Stimulated activated CD4-positive, alpha-beta T cell treated with anti-CD3 and anti-CD28 coated beads, Interleukin-4, amount 100 ng/mL, for 4 hours (primary cell): ENCODE results near the gene AHRR.
A peak's percentile ranks its signal among the peaks of the same experiment; 100 is the strongest.
"Not testable (repeated sequence)": the region's sequence is repeated elsewhere in the genome, so short reads cannot be mapped to it uniquely, and the experiment has no call there.

Source experiments
- DNase-seq, 2 experiments: peaks; one replicate each; pipeline ENCODE4 v3.0.0-alpha.2; 2020

The AHRR gene

GRCh38 chr5:321230-321725 is at the start of gene AHRR:
AHRR (plus strand) TSS chr5:321714; CDS start chr5:343903, 22,189 bp downstream.
- DNase-seq, result peak in 1 of 2 experiments; percentile 67

GRCh38 chr5:271828-272167 is 49.7 kb upstream of the AHRR start:
- DNase-seq, result not testable (repeated sequence)

- not testable (repeated sequence) for DNase-seq
These were observed 48.4 kb upstream of the AHRR start for GRCh38 chr5:273091-273490.

GRCh38 chr5:273491-273890 is 48.0 kb upstream of the AHRR start:
- not testable (repeated sequence) for DNase-seq

GRCh38 chr5:274346-274745 is 47.2 kb upstream of the AHRR start:
- not testable (repeated sequence) for DNase-seq

- no peak for DNase-seq
These were observed 42.9 kb upstream of the AHRR start for GRCh38 chr5:278646-279045.

- DNase-seq, result not testable (repeated sequence)
These were observed 42.4 kb upstream of the AHRR start for GRCh38 chr5:279051-279665.

- DNase-seq, result no peak
These were observed 35.4 kb upstream of the AHRR start for GRCh38 chr5:285991-286557.

GRCh38 chr5:290200-290599 is 31.3 kb upstream of the AHRR start:
- DNase-seq, result not testable (repeated sequence)

- DNase-seq, result not testable (repeated sequence)
These were observed 30.2 kb upstream of the AHRR start for GRCh38 chr5:291345-291744.

GRCh38 chr5:294788-295187 is 26.7 kb upstream of the AHRR start:
- DNase-seq, result not testable (repeated sequence)

GRCh38 chr5:296207-296606 is 25.3 kb upstream of the AHRR start:
- DNase-seq, result not testable (repeated sequence)

- DNase-seq, result not testable (repeated sequence)
These were observed 24.6 kb upstream of the AHRR start for GRCh38 chr5:296954-297353.

- DNase-seq, result not testable (repeated sequence)
These were observed 24.1 kb upstream of the AHRR start for GRCh38 chr5:297448-297847.

GRCh38 chr5:297991-298736 is 23.4 kb upstream of the AHRR start:
- not testable (repeated sequence) for DNase-seq

- DNase-seq, result no peak
These were observed 22.8 kb upstream of the AHRR start for GRCh38 chr5:298737-299125.

- DNase-seq, result not testable (repeated sequence)
These were observed 21.6 kb upstream of the AHRR start for GRCh38 chr5:299921-300320.

GRCh38 chr5:300691-301435 is 20.7 kb upstream of the AHRR start:
- not testable (repeated sequence) for DNase-seq

GRCh38 chr5:302416-302815 is 19.1 kb upstream of the AHRR start:
- DNase-seq, result not testable (repeated sequence)

- DNase-seq, result no peak
These were observed 18.5 kb upstream of the AHRR start for GRCh38 chr5:302966-303365.

- DNase-seq, result not testable (repeated sequence)
These were observed 17.8 kb upstream of the AHRR start for GRCh38 chr5:303741-304140.

- DNase-seq, result no peak
These were observed 16.5 kb upstream of the AHRR start for GRCh38 chr5:305050-305449.

GRCh38 chr5:305459-305858 is 16.1 kb upstream of the AHRR start:
- DNase-seq, result no peak
